Vagina (tissue), 2 donors: ENCODE results near the gene OR6V1.
"Not testable (repeated sequence)": the region's sequence is repeated elsewhere in the genome, so short reads cannot be mapped to it uniquely, and the experiment has no call there.

ENCODE experiments used
- POLR2A ChIP-seq, 2 donors: fragments of 450-650 bp; IDR thresholded peaks; one replicate each; pipeline ENCODE4 v1.6.1; 2017; ENCODE audit warnings: antibody characterized with exemption in 2 of 2, mild to moderate bottlenecking in 2 of 2, moderate library complexity in 2 of 2
- POLR2AphosphoS5 ChIP-seq, 2 donors: sonication (generic); formaldehyde crosslinking; IDR thresholded peaks; one replicate each; pipeline ENCODE4 v1.9.0; 2017; ENCODE audit warnings: antibody characterized with exemption in 2 of 2, mild to moderate bottlenecking in 2 of 2, low read depth in 1 of 2; ENCODE audit not compliant: insufficient read depth in 1 of 2
- TF ChIP-seq, protein P1 (sequence below), 3 experiments: fragments of 450-650 bp in 2 of 3; fragments of 200-600 bp in 1 of 3; sonication (generic) in 1 of 3; IDR thresholded peaks; one replicate each; pipeline ENCODE4 v1.5.1; 2017 to 2019; ENCODE audit warnings: antibody characterized with exemption in 3 of 3, mild to moderate bottlenecking in 2 of 3, moderate library complexity in 2 of 3

DNA sequence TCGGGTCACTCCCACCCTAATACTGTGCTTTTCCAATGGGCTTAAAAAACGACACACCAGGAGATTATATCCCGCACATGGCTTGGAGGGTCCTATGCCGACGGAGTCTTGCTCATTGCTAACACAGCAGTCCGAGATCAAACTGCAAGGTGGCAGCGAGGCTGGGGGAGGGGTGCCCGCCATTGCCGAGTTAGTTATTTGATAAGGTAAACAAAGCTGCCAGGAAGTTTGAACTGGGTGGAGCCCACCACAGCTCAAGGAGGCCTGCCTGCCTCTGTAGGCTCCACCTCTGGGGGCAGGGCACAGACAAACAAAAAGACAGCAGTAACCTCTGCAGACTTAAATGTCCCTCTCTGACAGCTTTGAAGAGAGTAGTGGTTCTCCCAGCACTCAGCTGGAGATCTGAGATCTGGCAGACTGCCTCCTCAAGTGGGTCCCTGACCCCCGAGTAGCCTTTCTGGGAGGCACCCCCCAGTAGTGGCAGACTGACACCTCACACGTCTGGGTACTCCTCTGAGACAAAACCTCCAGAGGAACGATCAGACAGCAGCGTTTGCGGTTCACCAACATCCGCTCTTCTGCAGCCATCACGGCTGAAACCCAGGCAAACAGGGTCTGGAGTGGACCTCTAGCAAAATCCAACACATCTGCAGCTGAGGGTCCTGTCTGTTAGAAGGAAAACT lies 36.5 kb downstream of the OR6V1 start:
- not testable (repeated sequence) for TF ChIP-seq POLR2A (IDR thresholded peaks at IDR 0.05); POLR2AphosphoS5 (IDR thresholded peaks at IDR 0.05; ENCODE audit: insufficient read depth in 1 of 2, low read depth in 1 of 2)
- TF ChIP-seq, protein P1, sequence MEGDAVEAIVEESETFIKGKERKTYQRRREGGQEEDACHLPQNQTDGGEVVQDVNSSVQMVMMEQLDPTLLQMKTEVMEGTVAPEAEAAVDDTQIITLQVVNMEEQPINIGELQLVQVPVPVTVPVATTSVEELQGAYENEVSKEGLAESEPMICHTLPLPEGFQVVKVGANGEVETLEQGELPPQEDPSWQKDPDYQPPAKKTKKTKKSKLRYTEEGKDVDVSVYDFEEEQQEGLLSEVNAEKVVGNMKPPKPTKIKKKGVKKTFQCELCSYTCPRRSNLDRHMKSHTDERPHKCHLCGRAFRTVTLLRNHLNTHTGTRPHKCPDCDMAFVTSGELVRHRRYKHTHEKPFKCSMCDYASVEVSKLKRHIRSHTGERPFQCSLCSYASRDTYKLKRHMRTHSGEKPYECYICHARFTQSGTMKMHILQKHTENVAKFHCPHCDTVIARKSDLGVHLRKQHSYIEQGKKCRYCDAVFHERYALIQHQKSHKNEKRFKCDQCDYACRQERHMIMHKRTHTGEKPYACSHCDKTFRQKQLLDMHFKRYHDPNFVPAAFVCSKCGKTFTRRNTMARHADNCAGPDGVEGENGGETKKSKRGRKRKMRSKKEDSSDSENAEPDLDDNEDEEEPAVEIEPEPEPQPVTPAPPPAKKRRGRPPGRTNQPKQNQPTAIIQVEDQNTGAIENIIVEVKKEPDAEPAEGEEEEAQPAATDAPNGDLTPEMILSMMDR (IDR thresholded peaks at IDR 0.05) = not testable (repeated sequence)
